HG03342 (cell line): ENCODE measurements around the gene VSIG2.
"Not testable (repeated sequence)": the region's sequence is repeated elsewhere in the genome, so short reads cannot be mapped to it uniquely, and the experiment has no call there.

Experiments used
- ATAC-seq: cut with Tn5 transposase; IDR thresholded peaks from one replicate; pipeline ENCODE4 v1.9.1; 2021; ENCODE audit warnings: mild to moderate bottlenecking, moderate library complexity; ENCODE audit not compliant: unreplicated experiment

The VSIG2 gene, protein sequence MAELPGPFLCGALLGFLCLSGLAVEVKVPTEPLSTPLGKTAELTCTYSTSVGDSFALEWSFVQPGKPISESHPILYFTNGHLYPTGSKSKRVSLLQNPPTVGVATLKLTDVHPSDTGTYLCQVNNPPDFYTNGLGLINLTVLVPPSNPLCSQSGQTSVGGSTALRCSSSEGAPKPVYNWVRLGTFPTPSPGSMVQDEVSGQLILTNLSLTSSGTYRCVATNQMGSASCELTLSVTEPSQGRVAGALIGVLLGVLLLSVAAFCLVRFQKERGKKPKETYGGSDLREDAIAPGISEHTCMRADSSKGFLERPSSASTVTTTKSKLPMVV

DNA sequence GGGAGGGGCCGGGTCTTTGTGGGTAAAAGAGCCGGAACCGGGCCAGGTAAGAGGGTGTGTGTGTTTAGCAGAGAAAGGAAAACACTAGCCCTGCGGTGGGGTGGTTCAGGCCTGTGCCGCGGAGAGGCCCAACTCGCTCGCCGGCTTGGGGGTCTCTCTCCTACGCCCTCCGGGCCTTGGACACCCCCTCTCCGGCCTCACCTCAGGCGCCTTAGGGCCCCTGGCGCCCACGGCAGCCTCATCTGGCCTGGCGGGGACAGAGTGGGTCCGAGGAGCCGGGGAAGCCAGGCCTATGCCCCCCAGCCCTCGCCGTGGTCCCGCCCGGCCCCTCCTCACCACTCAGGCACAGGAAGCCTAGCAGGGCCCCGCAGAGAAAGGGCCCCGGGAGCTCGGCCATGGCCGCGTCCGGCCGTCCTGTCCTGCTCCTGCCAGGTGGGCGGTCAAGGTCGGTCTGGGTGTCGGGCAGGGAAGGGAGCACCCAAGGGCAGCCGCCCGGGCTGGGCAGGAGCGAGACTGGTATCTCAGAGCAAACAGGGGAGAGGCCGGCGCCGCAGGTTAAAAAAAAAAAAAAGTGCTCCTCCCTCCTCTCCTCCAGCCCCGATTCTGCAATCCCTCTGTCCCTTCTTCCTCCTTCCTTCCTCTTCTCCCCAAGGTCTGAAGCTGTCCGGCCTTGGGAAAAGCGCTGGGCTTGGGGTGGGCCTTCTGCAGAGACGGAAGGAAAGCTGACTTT lies at the start of gene VSIG2:
Gene VSIG2 (minus strand): TSS at position 515 of the 730 bp plus-strand sequence. CDS start 118 bp downstream, at position 397.
- ATAC-seq = no peak

DNA sequence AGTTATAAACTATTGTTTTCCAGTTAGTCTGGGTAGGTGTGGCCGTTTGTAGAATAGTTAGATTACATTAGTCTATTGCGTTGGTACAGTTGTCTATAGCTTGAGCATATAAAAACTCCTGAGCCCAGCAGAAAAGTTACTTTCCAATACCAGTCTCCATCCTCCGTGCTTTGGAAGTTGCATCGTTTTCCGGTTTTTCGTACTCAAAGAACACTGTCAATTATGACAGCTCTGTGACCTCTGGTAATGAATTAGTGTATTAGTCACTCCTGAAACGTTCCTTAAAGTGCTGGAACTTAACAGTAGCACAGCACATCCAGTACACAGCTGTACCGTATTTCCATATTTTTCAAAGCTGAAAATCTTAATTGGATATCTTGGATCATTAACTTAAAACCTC lies 49.0 kb upstream of the VSIG2 start:
- ATAC-seq = no peak

DNA sequence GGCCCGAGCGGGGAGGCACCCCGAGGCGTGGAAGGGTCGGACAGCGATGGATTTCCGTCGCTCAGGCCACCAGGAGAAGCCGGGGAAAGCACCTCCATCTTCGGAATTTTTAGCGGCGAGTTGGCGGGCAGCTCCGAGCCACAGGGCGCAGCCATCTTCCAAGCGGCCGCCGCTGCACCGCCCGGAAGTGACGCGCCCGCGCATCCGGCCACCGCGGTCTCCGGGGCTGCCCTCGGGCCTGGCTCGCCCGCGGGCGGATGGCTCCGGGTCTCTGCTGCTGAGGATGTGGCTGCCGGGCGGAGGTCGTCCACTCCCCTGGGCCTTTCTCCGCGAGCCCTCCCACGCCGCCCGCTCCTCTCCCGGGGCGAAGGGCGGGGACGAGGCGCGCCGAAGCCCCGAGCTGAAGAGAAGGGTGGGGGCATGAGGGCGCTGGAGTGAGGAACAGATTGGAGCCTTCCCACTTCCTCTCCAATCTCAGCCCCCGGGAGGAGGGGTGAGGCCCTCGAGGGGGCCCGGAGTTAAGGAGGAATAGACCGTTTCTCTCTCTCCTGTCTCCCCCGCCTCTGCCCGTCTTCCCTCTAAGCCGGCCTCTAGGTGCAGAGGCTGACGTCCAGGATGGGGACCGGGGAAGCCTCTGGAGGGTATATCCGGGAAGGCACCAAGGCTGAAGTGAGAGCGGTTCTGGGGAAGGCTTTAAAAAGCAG lies 48.3 kb upstream of the VSIG2 start, which contains the start of gene MSANTD2:
Gene MSANTD2 (minus strand): TSS at position 181 of the 704 bp plus-strand sequence. CDS start 26 bp downstream, at position 155.
- ATAC-seq = peak; percentile 89

DNA sequence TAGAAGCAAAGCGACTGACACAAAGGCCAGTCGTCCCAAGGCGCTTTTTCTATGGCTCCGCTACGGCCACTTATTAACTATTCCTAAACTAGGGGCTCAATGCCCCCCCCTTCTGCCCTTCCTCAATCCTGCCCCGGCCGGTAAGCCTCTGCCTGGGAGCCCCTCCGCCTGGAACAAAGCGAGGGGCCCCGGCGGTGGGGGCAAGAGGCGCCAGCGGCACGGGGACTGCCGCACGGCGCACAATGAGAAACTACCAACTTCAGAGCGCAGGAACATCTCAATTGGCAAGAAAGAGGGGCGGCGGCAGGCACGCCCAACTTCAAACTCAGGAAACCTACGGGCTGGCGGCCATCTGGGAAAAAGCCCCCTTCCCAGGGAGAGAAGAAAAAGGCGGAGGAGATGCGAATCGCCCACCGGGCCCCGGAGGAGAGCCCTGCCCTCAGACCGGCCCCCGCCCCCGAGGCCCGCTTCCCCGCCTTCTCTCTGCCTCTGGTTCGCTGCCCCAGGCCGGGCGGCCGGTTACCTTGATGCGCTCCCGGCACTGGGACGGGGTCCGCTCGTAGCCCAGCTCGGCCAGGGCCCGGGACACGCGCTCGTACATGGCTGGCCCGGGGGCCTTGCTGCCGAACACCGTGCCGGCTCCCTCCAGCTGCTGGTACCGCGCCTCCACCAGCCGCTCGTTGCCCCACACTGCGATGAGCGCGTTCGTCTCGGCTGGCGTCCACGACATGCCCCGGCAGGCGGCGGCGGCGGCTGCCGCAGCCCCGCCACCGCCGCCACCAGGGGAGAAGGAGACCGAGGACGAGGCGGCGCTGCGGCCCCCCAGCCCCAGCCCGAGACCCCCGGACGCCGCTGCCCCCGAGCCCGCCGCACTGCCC lies 47.5 kb upstream of the VSIG2 start:
- ATAC-seq = peak; percentile 36

DNA sequence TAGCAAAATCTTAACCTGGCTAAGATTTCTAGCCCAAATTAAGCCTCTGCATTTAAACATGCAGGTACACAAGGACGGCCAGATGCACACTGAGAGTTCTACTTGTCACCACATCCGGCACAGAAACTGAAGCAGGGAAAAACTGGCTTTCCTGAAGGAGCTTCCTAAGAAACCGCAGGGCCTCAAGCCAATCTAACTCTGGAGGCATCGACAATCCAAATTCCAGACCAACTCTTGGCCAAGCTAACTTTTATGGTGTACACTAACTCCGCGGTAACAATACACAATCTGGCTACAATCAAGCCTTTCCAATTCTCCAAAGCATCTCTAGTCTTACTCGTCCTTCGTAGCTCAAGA lies 46.9 kb upstream of the VSIG2 start:
- no peak for ATAC-seq

DNA sequence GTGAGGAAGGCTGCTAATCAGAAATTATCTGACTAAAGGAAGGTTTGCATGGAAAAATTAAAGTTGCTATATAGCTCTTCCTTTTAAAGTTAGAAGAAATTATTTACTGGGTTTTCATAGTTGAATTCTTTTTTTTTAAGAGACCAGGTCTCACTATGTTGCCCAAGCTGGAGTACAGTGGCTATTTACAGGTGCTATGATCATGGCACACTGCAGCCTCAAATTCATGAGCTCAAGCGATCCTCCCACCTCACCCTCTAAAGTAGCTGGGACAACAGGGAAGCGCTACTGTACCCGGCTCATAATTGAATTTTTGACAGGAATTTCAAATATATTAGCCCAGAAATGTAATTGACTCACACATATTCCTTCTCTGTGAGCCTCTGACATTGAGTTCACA lies 44.3 kb upstream of the VSIG2 start:
- no peak for ATAC-seq

DNA sequence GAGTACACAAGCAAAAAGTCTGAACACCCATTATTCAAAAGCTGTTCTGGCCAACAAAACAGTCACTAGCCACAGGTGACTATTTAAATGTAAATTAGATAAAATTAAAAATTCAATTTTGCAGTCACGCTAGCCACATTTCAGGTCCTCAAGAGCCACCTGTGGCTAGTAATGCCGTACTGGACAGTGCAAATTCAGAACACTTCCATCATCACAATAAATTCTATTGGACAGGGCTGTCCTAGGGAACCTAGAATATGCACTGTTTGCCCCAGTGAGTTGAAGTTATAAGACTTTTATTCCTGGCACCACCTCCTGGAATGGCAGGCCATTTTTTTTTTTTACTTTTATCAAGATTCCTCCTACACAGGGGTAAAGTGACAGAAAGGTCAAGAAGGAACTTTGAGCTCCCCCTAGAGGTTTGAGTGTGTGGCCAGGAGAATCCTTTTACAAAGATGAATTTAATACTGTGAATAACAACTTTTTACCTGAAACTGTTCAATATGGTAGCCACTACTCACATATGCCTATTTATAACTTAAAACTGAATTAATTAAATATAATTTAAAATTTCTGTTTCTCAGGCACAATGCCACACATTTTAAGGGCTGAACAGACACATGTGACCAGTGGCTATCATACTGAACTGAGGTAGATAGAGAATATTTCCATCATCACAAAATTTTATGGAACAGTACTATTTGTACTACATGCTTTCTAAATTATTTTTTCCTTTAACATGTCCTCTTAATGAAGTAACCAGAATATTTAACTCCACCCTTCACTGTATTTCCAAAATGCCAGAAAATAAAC lies 41.6 kb upstream of the VSIG2 start:
- peak; percentile 62 for ATAC-seq

DNA sequence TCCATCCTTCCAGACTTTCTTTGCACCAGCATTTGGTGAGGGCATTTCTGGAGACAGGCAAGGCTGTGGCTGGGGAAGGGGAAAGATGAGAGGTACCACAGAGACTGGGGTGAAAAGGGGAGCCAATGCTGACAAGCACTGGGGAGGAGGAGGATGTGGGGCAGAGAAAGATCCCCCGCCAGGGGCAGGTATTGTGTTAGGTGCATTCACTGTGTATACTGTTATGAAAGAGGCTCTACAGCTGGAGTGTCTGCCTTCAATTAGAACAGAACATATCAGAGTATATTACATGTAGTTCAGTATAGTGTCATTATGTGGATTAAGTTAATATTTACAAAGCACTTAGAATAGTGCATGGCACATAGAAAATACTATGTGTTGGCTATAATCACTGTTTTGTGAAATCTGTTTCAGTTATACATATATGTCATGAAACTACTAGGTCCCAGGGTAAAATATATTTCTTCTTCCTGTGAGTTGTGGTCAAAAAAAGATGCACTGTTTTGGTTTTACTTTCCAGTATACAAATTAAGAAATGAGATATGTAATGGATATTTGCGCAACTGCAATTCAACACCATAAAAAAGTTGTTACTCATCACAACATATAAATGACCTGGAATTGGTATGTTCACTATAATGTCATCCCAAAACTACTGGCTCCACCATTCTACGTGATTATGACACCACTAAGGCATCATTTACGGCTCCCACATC lies 39.7 kb upstream of the VSIG2 start:
- peak; percentile 65 for ATAC-seq

DNA sequence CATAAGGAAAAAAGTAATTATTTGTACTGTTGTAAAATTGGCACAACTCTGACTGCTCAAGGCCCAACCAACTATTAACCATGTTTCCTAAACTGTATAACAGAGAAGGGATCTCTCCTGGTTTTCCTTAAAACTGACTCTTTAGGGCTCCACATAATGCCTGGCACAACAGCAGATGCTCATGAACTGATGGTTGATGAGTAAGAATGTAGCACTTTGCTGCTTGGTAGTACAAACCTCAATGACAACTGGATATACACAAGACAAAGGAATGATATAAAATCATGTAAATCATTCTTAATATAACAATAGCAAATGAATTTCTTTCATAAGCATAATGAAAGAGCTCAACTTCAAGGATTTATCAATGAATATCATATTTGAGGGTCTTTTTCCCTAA lies 36.5 kb upstream of the VSIG2 start:
- ATAC-seq = no peak

DNA sequence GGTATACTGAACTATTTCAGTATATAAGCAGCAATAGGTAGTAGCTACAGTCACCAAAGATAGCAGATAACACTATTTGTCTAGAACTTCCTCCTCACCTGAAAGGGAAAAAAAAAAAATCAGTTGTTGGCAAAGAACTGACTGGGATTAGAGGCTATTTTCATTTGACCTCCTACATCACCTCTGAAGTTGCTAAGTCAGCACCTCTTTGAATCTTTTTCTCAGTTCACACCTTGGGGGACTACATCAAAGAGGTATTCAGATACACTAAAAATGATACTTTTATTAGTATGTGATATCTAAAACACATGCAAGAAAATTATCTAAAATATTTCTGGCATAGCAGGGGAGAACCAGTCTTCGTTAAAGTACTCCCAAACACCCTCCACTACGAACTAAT lies 32.0 kb upstream of the VSIG2 start:
- no peak for ATAC-seq

DNA sequence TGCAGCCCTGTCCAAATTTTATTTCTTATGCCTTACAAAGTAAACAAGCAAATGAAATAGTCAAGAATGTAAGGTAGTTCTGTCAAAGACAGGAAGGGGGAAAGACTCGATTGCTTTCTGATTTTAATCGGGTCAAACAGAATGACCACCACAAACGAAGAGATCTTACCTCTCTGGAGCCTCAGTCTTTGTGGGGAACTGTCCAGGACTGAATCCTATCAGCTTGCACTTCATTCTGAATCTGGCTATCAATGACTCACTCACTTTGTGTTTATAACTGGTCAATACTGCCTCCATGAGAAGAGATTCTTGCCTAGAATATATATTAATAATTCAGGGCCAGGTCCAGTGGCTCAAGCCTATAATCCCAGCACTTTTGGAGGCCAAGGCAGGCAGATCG lies 30.9 kb upstream of the VSIG2 start:
- no peak for ATAC-seq

DNA sequence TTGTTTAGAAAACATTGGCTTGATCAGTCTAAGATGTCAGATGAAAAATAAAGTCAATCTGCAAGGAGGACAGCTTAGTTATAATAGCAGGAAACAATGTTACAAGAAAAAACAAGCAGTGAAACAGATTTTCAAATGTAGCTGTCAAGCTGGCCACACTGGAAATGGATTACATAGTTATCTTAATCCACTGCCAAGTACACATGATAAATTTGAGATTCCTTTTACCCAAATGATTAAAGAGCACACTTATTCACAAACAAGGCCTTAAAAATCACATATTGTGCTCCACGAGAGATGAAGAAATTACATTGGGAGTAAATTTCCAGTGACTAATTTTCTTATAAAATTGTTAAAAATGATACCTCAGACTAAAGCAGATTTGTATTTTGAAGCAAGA lies 27.5 kb upstream of the VSIG2 start:
- ATAC-seq = no peak

DNA sequence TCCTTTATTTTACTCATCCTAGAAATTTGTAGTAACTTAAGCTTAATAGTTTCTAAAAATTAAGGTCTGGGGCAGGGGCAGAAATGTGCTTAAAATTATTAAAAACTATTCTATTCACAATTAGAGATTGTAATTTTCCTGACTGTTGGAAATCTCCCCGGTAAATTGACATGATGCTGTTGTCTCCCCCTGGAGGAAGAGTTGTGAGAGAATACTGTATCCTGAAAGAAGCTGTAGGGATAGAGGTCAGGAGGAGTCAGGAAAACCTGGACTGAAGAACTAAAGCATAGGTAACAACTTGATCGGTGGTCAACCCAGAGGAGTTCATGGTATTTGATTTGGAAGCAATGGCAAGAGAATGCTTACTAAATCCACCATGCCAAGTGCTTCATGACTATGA lies 26.2 kb upstream of the VSIG2 start:
- no peak for ATAC-seq

DNA sequence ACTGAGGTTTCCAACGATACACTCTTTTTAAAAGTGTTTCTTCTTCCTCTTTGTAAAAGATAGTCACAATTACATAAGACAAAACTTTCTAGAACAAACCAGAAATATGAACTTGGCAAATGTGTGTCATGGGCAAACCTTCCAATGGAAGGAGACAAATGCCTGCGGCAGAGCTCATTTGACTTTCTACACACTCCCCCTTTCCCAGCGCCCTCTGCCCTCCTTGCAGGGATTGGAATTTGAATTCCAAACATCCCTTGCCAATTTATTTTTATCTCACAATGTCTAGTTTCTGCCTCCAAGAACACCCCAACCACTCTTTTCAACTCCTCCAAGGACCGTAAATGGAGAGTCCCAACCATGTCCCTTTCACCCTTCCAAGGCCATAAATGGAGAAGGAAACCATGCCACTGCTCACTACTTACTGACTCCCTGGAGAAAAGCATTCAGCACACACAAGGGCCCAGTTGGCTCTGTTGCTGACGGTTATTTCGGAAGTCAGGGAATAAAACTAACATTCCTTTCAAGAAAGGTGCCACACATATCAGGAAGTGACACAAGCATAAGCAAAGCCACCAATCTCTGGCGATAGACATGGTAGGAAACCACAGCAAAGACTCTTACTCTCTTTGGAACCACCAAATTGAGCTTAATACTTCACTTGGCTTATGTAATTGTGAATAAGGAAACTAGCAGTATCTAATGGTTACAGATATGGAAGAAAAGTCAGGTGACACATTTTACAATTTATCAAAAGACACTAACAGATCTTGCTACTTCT lies 25.0 kb upstream of the VSIG2 start:
- no peak for ATAC-seq

DNA sequence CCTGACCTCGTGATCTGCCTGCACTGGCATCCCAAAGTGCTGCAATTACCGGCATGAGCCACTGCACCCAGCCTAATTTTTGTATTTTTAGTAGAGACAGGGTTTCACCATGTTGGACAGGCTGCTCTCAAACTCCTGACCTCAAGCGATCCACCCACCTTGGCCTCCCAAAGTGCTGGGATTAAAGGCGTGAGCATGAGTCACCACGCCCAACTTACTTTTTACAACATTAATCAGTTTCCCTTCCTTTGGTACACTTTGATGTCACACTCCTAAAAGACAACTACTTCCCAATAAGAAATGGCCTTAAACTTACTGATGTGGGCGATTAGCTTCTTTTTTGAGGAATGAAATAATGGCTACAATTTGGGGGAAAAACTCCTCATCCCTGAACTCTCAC lies 18.9 kb upstream of the VSIG2 start:
- not testable (repeated sequence) for ATAC-seq

DNA sequence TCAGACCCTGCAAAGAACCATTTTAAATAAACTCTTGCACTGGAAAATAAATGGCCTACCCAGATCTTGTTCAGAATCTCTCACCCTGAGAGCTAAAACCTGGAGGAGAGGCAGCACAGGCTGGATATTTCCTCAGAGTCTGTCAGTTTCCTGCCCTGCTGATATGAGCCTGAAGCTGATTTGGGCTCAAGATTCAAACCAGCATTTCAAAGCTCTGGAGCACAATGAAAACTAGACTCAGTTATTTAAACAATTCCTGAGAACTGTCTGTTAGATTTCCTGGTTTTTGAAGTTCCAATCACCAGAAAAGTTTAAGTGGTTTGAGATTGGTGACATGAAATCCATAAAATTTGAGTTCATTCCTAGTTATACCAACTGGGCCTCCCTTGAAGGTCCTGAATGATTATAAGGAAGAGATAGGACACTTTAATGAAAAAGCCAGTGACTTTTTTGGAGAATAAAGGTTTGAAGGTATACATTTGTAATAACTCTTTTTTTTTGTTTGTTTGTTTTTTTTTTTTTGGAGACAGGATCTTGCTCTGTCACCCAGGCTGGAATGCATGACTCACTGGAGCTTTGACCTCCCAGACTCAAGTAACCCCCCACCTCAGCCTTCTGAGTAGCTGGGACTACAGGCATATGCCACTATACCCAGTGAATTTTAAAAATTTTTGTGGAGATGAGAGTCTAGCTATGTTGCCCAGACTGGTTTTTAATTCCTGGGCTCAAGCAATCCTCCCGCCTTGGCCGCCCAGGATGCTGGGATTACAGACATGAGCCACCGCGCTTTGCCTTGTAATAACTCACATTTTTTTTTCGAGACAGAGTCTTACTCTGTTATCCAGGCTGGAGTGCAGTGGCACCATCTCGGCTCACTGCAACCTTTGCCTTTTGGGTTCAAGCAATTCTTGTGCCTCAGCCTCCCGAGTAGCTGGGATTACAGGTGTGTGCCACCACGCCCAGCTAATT lies 18.0 kb upstream of the VSIG2 start:
- ATAC-seq = no peak

DNA sequence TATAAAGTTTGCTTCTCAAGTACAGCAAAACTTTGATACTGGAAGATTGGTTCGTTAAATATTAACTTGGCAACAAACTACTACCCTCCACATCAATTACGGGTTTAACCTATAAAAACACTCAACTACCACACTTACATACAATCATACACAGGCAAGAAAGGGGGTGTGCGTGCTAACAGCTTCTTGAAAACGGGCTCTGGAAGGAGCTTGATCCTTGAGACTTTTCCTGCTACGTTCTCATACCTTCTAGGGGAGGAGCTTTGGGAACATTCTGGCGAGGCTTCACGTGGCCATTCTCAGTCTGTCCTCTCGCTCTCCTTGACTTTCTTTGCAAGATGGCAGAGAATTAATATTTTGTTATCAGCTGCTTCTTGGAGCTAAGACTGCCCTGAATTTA lies 16.9 kb upstream of the VSIG2 start:
- no peak for ATAC-seq
